ENCODE results near the gene BPIFB6. TPM values are rescaled to one million over a fixed set of nuclear protein-coding genes. Genes with fewer than 3 reads are reported as not detected.

The BPIFB6 gene
- total and polyA plus RNA-seq, 7 donors = not detected

GRCh38 chr20:32991792-32992641, 39.4 kb upstream of the BPIFB6 start:
- ATAC-seq = no peak
- peaks cover 0 to 4% (median 2%) of the 10 kb centered on the region in 3 donors for H3K27me3 ChIP-seq (ENCODE audit: insufficient read depth in 3 of 3, low read length in 2 of 3)
- 77 to 84% (median 82%) methylated on average over 8 of the region's 8 CpGs for WGBS, 3 donors

GRCh38 chr20:32993496-32994050, 37.9 kb upstream of the BPIFB6 start:
- TF ChIP-seq, protein P1, sequence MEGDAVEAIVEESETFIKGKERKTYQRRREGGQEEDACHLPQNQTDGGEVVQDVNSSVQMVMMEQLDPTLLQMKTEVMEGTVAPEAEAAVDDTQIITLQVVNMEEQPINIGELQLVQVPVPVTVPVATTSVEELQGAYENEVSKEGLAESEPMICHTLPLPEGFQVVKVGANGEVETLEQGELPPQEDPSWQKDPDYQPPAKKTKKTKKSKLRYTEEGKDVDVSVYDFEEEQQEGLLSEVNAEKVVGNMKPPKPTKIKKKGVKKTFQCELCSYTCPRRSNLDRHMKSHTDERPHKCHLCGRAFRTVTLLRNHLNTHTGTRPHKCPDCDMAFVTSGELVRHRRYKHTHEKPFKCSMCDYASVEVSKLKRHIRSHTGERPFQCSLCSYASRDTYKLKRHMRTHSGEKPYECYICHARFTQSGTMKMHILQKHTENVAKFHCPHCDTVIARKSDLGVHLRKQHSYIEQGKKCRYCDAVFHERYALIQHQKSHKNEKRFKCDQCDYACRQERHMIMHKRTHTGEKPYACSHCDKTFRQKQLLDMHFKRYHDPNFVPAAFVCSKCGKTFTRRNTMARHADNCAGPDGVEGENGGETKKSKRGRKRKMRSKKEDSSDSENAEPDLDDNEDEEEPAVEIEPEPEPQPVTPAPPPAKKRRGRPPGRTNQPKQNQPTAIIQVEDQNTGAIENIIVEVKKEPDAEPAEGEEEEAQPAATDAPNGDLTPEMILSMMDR (IDR thresholded peaks at IDR 0.05) = no peak
- Histone ChIP-seq H3K9me3 (peaks cover 3% of the 10 kb centered on the region), H3K27ac (no peak overlapping the region), H3K27me3 (ENCODE audit: insufficient read depth in 3 of 3, low read length in 2 of 3) (peaks cover 0 to 4% (median 2%) of the 10 kb centered on the region in 3 donors), H3K36me3 (ENCODE audit: insufficient read depth in 1 of 2, low read depth in 1 of 2) (no peaks in the 10 kb centered on the region), H3K4me1 (no peaks in the 10 kb centered on the region), H3K4me3 (no peak overlapping the region)
- no peak for ATAC-seq
- WGBS, 3 donors = 77 to 85% (median 82%) methylated on average over 8 of the region's 8 CpGs
- no peak for DNase-seq
- intact Hi-C loops (cut with DNase I) = no loop called here

More at GRCh38 chr20:32991792-32992641, 39.4 kb upstream of the BPIFB6 start:
- Histone ChIP-seq H3K9me3 (peaks cover 3% of the 10 kb centered on the region), H3K4me3 (no peak overlapping the region), H3K4me1 (no peaks in the 10 kb centered on the region), H3K36me3 (ENCODE audit: insufficient read depth in 1 of 2, low read depth in 1 of 2) (no peaks in the 10 kb centered on the region), H3K27ac (no peak overlapping the region)
- TF ChIP-seq, protein P1 (IDR thresholded peaks at IDR 0.05) = no peak
- no peak for DNase-seq
- intact Hi-C loops (cut with DNase I) = no loop called here

DNA sequence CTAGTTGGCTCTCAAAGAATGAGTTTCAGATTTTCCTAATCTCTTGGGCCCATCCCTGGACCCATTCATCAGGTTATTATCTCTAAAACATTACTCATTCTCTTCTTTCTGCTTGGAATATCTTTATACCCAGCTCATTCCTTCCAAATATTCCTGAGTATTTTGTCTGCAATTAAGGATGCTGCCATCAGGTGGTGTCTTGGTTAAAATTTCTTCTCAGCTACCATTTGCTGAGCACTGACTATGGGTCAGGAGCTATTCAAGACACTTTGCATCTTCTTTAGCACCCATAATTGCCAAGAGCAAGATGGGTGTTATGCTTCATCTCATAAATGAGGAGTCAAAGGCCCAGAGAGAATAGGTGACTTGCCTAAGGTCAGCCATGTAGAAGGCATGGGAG, 35.6 kb upstream of the BPIFB6 start:
- ATAC-seq (no peak), DNase-seq (no peak)
- peaks cover 3% of the 10 kb centered on the region for H3K9me3 ChIP-seq
- no peaks in the 10 kb centered on the region for H3K4me1 ChIP-seq
- H3K4me3 ChIP-seq = no peak overlapping the region
- no peaks in the 10 kb centered on the region for H3K36me3 ChIP-seq (ENCODE audit: insufficient read depth in 1 of 2, low read depth in 1 of 2)
- intact Hi-C loops (cut with DNase I) = no loop called here
- peaks cover 0 to 4% (median 2%) of the 10 kb centered on the region in 3 donors for H3K27me3 ChIP-seq (ENCODE audit: insufficient read depth in 3 of 3, low read length in 2 of 3)
- no peak overlapping the region for H3K27ac ChIP-seq
- TF ChIP-seq, protein P1 (IDR thresholded peaks at IDR 0.05) = no peak

GRCh38 chr20:32997431-32997830, 34.0 kb upstream of the BPIFB6 start:
- peaks cover 0 to 2% (median 0%) of the 10 kb centered on the region in 3 donors for H3K27me3 ChIP-seq (ENCODE audit: insufficient read depth in 3 of 3, low read length in 2 of 3)
- peaks cover 3% of the 10 kb centered on the region for H3K9me3 ChIP-seq
- 65 to 80% (median 71%) methylated on average over 2 of the region's 2 CpGs for WGBS, 3 donors
- H3K27ac ChIP-seq = no peak overlapping the region
- DNase-seq (no peak), ATAC-seq (no peak)
- no peaks in the 10 kb centered on the region for H3K36me3 ChIP-seq (ENCODE audit: insufficient read depth in 1 of 2, low read depth in 1 of 2)
- intact Hi-C loops (cut with DNase I) = no loop called here
- H3K4me1 ChIP-seq = no peaks in the 10 kb centered on the region
- no peak overlapping the region for H3K4me3 ChIP-seq
- TF ChIP-seq, protein P1 (IDR thresholded peaks at IDR 0.05) = no peak
